ENCODE data around the gene DLGAP1. TPM values are rescaled to one million over a fixed set of nuclear protein-coding genes. Genes with fewer than 3 reads are reported as not detected.
"Not testable (repeated sequence)": the region's sequence is repeated elsewhere in the genome, so short reads cannot be mapped to it uniquely, and the experiment has no call there.

The DLGAP1 gene
- total RNA-seq, 1 donor from 2014 or later = 0.36 TPM

GRCh38 chr18:3706279-3707097 is 748.6 kb downstream of the DLGAP1 start:
- Mint-ChIP-seq H3K9me3 (no peaks in the 10 kb centered on the region), H3K4me3 (no peak overlapping the region), H3K27me3 (ENCODE audit: insufficient read depth) (peaks cover 31% of the 10 kb centered on the region), H3K27ac (no peak overlapping the region), H3K4me1 (ENCODE audit: low read depth) (peaks cover 4% of the 10 kb centered on the region), H3K36me3 (ENCODE audit: low read depth) (no peaks in the 10 kb centered on the region)
- no peak for DNase-seq (ENCODE audit: low spot score)
- intact Hi-C loops (cut with micrococcal nuclease) = loop anchor here (10.0 kb wide), 1 partner anchor 168 kb away; no protein-coding TSS in a partner anchor

DNA sequence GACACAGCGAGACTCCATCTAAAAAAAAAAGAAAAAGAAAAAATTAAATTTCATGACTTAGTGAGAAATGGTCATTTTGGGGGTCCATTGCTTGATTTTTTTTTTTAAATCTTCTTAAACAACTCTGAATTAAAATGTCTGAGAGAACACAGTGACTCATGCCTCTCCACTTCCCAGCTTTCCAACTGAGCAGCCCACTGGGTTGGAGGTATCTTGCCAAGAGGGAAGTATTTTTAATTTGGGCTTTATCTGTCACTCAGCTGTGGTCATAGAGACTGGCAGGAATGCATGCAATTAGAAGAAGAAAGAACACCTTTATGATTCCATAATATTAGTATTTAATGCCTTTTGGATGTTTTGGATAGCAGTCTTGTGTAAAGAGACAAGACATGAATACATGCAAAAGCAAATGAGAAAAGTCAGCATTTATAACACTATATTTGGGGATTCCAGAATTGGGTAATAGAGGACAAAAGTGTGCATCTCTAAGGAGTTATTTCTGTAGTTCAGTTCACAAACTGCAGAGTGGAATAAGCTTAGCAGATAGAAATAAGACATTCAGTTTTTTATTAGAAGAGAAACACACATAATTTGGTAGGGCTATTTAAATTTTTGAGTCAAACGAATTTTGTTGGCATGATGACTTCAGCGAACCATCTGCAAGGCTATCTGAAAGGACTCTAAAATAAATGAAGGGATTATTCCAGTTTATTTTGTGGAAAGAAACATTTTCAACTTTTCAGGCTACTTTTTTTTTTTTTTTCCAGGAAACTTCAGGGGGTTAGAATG is 750.4 kb downstream of the DLGAP1 start:
- intact Hi-C loops (cut with micrococcal nuclease) = loop anchor here (10.0 kb wide), 1 partner anchor 170 kb away; no protein-coding TSS in a partner anchor
- no peak overlapping the region for H3K4me3 Mint-ChIP-seq
- H3K27ac Mint-ChIP-seq = no peak overlapping the region
- no peaks in the 10 kb centered on the region for H3K9me3 Mint-ChIP-seq
- DNase-seq (ENCODE audit: low spot score) = no peak
- peaks cover 30% of the 10 kb centered on the region for H3K27me3 Mint-ChIP-seq (ENCODE audit: insufficient read depth)
- peaks cover 4% of the 10 kb centered on the region for H3K4me1 Mint-ChIP-seq (ENCODE audit: low read depth)
- no peaks in the 10 kb centered on the region for H3K36me3 Mint-ChIP-seq (ENCODE audit: low read depth)

GRCh38 chr18:3703732-3704176 is 751.4 kb downstream of the DLGAP1 start:
- DNase-seq (ENCODE audit: low spot score) = no peak
- Mint-ChIP-seq H3K9me3 (no peaks in the 10 kb centered on the region), H3K27me3 (ENCODE audit: insufficient read depth) (peaks cover 25% of the 10 kb centered on the region), H3K36me3 (ENCODE audit: low read depth) (no peaks in the 10 kb centered on the region), H3K27ac (no peak overlapping the region), H3K4me1 (ENCODE audit: low read depth) (peaks cover 4% of the 10 kb centered on the region), H3K4me3 (no peak overlapping the region)
- intact Hi-C loops (cut with micrococcal nuclease) = loop anchor here (1.0 to 10.0 kb wide), 2 partner anchors 171 to 295 kb away; no protein-coding TSS in a partner anchor

GRCh38 chr18:3699707-3700567 is 755.2 kb downstream of the DLGAP1 start:
- H3K4me1 Mint-ChIP-seq (ENCODE audit: low read depth); H3K4me3 Mint-ChIP-seq; H3K27ac Mint-ChIP-seq; DNase-seq (ENCODE audit: low spot score); H3K9me3 Mint-ChIP-seq; H3K36me3 Mint-ChIP-seq (ENCODE audit: low read depth): not testable (repeated sequence)
- peaks cover 22% of the 10 kb centered on the region for H3K27me3 Mint-ChIP-seq (ENCODE audit: insufficient read depth)
- intact Hi-C loops (cut with micrococcal nuclease) = loop anchor here (10.0 kb wide), 1 partner anchor 175 kb away; no protein-coding TSS in a partner anchor

- peaks cover 12% of the 10 kb centered on the region for H3K27me3 Mint-ChIP-seq (ENCODE audit: insufficient read depth)
- H3K9me3 Mint-ChIP-seq; H3K27ac Mint-ChIP-seq; DNase-seq (ENCODE audit: low spot score); H3K36me3 Mint-ChIP-seq (ENCODE audit: low read depth); intact Hi-C loops (cut with micrococcal nuclease); H3K4me3 Mint-ChIP-seq; H3K4me1 Mint-ChIP-seq (ENCODE audit: low read depth): not testable (repeated sequence)
Measured at GRCh38 chr18:3694030-3694778, 760.9 kb downstream of the DLGAP1 start.

- Mint-ChIP-seq H3K27me3 (ENCODE audit: insufficient read depth) (peaks cover 14% of the 10 kb centered on the region), H3K36me3 (ENCODE audit: low read depth) (no peaks in the 10 kb centered on the region)
Measured at GRCh38 chr18:3693410-3693809, 761.7 kb downstream of the DLGAP1 start.

GRCh38 chr18:3692691-3693090 is 762.4 kb downstream of the DLGAP1 start:
- H3K9me3 Mint-ChIP-seq = no peaks in the 10 kb centered on the region
- H3K36me3 Mint-ChIP-seq (ENCODE audit: low read depth) = no peaks in the 10 kb centered on the region
- H3K27ac Mint-ChIP-seq = no peak overlapping the region
- H3K4me3 Mint-ChIP-seq = no peak overlapping the region
- H3K4me1 Mint-ChIP-seq (ENCODE audit: low read depth) = no peaks in the 10 kb centered on the region
- intact Hi-C loops (cut with micrococcal nuclease) = no loop called here
- DNase-seq (ENCODE audit: low spot score) = no peak
- peaks cover 14% of the 10 kb centered on the region for H3K27me3 Mint-ChIP-seq (ENCODE audit: insufficient read depth)

More at GRCh38 chr18:3693410-3693809, 761.7 kb downstream of the DLGAP1 start:
- Mint-ChIP-seq H3K27ac (no peak overlapping the region), H3K9me3 (no peaks in the 10 kb centered on the region), H3K4me1 (ENCODE audit: low read depth) (no peaks in the 10 kb centered on the region), H3K4me3 (no peak overlapping the region)
- DNase-seq (ENCODE audit: low spot score) = no peak
- intact Hi-C loops (cut with micrococcal nuclease) = no loop called here

DNA sequence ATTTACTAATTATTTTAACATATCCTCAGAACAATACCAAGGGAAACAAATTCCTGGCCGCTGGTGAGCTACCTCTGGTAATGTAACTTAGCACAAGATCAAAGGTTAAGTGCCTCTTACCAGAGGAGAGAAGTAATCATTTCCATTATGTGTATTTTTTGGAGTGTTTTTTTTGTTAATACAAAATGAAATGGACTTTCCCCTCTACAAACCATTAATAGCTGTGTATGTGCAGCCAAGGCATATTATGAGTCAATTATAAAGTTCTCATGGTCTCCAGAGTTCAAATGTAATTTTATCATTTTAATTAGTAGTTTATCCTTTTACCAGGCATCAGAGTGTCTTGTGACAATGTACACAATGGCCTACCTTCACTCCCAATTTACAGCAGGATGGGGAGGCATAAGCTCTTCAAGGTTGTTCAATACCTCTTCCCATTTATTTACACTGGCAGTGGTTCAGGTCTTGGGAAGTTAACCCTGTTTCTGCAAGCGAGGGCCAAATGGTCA is 762.9 kb downstream of the DLGAP1 start:
- Mint-ChIP-seq H3K27ac (no peak overlapping the region), H3K4me1 (ENCODE audit: low read depth) (no peaks in the 10 kb centered on the region), H3K36me3 (ENCODE audit: low read depth) (no peaks in the 10 kb centered on the region), H3K27me3 (ENCODE audit: insufficient read depth) (peaks cover 11% of the 10 kb centered on the region), H3K9me3 (no peaks in the 10 kb centered on the region), H3K4me3 (no peak overlapping the region)
- intact Hi-C loops (cut with micrococcal nuclease) = no loop called here
- no peak for DNase-seq (ENCODE audit: low spot score)

DNA sequence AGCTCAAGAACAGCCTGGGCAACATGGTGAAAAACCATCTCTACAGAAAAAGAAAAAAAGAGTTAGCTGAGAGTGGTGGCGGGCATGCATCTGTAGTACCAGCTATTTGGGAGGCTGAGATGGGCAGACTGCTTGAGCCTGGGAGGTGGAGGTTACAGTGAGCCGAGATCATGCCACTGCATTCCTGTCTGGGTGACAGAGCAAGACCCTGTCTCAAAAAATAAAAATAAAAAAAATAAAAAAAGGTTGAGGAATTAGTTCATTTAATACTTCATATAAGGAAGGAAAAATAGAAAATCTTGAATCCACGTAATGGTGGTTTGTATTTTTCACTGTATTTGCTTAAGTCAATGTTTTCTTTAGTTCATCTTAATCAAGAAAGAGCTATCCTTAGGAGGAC is 763.4 kb downstream of the DLGAP1 start:
- Mint-ChIP-seq H3K4me3 (no peak overlapping the region), H3K27ac (no peak overlapping the region), H3K36me3 (ENCODE audit: low read depth) (no peaks in the 10 kb centered on the region), H3K27me3 (ENCODE audit: insufficient read depth) (peaks cover 10% of the 10 kb centered on the region), H3K4me1 (ENCODE audit: low read depth) (no peaks in the 10 kb centered on the region), H3K9me3 (no peaks in the 10 kb centered on the region)
- intact Hi-C loops (cut with micrococcal nuclease) = no loop called here
- DNase-seq (ENCODE audit: low spot score) = no peak

DNA sequence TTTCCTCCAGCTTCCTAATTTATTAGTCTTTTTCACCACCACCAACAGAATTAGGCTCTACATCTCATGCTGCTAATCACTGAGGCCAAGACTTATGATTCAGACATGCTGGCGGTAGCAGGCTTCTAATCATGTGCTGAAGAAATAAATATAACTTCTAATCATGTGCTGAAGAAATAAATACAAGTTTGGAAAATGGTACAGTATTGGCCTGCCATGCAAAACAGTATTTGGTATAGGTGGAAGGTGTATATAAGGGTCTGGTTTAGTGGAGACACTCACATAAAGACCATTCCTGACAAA is 764.4 kb downstream of the DLGAP1 start:
- Mint-ChIP-seq H3K36me3 (ENCODE audit: low read depth) (no peaks in the 10 kb centered on the region), H3K9me3 (no peaks in the 10 kb centered on the region), H3K4me3 (no peak overlapping the region), H3K4me1 (ENCODE audit: low read depth) (no peaks in the 10 kb centered on the region), H3K27ac (no peak overlapping the region), H3K27me3 (ENCODE audit: insufficient read depth) (peaks cover 7% of the 10 kb centered on the region)
- no peak for DNase-seq (ENCODE audit: low spot score)
- intact Hi-C loops (cut with micrococcal nuclease) = no loop called here

DNA sequence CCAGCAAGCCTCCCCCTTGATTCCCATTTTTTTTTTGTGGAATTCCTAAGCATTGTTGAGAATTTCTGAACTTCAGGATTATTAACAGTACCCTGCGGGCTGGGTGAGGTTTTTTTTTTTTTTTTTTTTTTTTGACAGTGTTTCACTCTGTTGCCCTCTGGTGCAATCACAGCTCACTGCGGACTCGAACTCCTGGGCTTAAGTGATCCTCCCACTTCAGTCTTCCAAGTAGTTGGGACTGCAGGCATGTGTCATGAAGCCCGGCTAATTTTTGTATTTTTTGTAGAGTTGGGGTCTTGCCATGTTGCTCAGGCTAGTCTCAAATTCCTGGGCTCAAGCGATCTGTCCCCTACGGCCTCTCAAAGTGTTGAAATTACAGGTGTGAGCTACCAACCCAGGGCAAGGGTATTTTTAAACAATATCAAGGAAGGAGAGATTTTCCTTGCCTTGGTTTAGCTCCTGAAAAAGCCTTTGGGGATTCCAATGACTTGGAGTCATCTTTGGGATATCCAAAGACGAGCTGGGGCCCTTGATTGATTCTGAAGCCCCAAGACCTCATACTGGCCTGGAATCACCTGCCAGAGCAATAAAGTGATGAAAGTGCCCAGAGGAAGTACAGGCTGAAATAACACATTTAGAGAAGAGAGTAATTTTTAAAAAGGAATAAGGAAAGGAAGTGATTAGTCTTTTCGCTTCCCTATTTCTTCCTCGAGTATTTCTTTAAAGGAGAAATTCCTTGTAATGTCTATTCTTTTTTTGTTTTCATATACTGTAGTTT is 764.9 kb downstream of the DLGAP1 start:
- Mint-ChIP-seq H3K4me1 (ENCODE audit: low read depth) (no peaks in the 10 kb centered on the region), H3K9me3 (no peaks in the 10 kb centered on the region), H3K27me3 (ENCODE audit: insufficient read depth) (peaks cover 7% of the 10 kb centered on the region), H3K36me3 (ENCODE audit: low read depth) (no peaks in the 10 kb centered on the region), H3K4me3 (no peak overlapping the region), H3K27ac (no peak overlapping the region)
- no peak for DNase-seq (ENCODE audit: low spot score)
- intact Hi-C loops (cut with micrococcal nuclease) = no loop called here

All from activated T-helper 1 cell treated with anti-CD3 and anti-CD28 coated beads, Interleukin-12 subunit alpha, Interleukin-12 subunit beta, Interleukin-2, Interleukin-4 antibody, amounts not matched to agents 30 ng/mL and 10 ng/mL and 1 ng/mL, durations not matched to agents 14 hours and 24 hours and 36 hours (primary cell).